ENCODE measurements around the gene MED19. TPM values are rescaled to one million over a fixed set of nuclear protein-coding genes. Genes with fewer than 3 reads are reported as not detected.
A peak's percentile ranks its signal among the peaks of the same experiment; 100 is the strongest.

Gene MED19
- total RNA-seq, 4 donors from 2014 or later: 8.0 to 21.2 (median 9.8) TPM

DNA sequence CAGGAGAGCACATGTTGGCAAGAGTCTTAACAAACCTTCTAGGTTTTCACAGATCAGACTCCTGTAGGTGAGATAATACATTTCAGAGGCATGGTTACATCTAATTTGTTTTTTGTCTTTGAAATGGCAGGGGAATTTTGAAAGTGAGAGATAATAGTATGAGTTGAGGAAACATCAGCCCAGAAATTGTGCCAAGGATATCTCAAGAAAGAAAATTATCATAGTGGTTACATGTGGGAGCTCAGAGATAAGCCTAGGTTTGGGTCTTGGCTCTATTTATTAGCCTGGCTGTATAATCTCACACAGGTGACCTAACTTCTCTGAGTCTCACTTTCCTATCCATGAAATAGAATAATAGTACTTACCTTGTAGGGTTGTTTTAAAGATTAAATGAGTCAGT, 39.2 kb upstream of the MED19 start:
- H3K9me3 ChIP-seq: no peaks in the 10 kb centered on the region
- H3K4me3 ChIP-seq: no peak overlapping the region
- peak overlapping the region in 1 of 4 donors; percentile 11 for H3K27ac ChIP-seq
- peaks cover 0 to 10% (median 0%) of the 10 kb centered on the region in 3 donors for H3K4me1 ChIP-seq
- no peak for DNase-seq
- TF ChIP-seq POLR2A (IDR thresholded peaks at IDR 0.05): no peak
- TF ChIP-seq, protein P1, sequence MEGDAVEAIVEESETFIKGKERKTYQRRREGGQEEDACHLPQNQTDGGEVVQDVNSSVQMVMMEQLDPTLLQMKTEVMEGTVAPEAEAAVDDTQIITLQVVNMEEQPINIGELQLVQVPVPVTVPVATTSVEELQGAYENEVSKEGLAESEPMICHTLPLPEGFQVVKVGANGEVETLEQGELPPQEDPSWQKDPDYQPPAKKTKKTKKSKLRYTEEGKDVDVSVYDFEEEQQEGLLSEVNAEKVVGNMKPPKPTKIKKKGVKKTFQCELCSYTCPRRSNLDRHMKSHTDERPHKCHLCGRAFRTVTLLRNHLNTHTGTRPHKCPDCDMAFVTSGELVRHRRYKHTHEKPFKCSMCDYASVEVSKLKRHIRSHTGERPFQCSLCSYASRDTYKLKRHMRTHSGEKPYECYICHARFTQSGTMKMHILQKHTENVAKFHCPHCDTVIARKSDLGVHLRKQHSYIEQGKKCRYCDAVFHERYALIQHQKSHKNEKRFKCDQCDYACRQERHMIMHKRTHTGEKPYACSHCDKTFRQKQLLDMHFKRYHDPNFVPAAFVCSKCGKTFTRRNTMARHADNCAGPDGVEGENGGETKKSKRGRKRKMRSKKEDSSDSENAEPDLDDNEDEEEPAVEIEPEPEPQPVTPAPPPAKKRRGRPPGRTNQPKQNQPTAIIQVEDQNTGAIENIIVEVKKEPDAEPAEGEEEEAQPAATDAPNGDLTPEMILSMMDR (IDR thresholded peaks at IDR 0.05): no peak
- intact Hi-C loops (cut with DNase I): loop anchor here (10.0 kb wide), 1 partner anchor 534 kb away; no protein-coding TSS in a partner anchor
- H3K27me3 ChIP-seq: no peaks in the 10 kb centered on the region
- H3K36me3 ChIP-seq: peaks cover 0 to 10% (median 0%) of the 10 kb centered on the region in 3 donors

DNA sequence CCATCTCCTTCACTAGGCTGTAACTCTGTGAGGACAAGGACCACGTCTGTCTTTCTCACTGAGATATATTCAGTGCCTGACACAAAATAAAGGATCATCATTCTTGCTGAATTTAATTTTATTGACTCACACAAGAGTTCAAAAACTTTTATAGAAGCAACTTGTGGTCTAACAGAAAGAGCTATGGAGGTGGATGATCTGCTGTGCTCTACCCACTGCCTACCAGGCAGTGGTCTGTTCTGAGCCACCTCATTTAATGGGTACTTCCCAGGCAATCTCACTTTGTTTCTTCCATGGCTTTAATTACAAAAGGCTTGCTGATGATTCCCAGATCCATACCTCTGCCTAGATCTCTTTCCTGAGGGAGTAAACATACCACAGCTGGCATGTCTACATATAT, 34.9 kb upstream of the MED19 start:
- H3K27me3 ChIP-seq: no peaks in the 10 kb centered on the region
- no peak overlapping the region for H3K4me3 ChIP-seq
- intact Hi-C loops (cut with DNase I): no loop called here
- peaks cover 7 to 44% (median 16%) of the 10 kb centered on the region in 3 donors for H3K36me3 ChIP-seq
- DNase-seq: no peak
- TF ChIP-seq POLR2A (IDR thresholded peaks at IDR 0.05): no peak
- TF ChIP-seq, protein P1 (IDR thresholded peaks at IDR 0.05): no peak
- no peak overlapping the region for H3K27ac ChIP-seq
- peaks cover 8 to 23% (median 10%) of the 10 kb centered on the region in 3 donors for H3K4me1 ChIP-seq
- 92 to 93% methylated on average over 1 of the region's 1 CpG for WGBS, 2 donors
- no peaks in the 10 kb centered on the region for H3K9me3 ChIP-seq

DNA sequence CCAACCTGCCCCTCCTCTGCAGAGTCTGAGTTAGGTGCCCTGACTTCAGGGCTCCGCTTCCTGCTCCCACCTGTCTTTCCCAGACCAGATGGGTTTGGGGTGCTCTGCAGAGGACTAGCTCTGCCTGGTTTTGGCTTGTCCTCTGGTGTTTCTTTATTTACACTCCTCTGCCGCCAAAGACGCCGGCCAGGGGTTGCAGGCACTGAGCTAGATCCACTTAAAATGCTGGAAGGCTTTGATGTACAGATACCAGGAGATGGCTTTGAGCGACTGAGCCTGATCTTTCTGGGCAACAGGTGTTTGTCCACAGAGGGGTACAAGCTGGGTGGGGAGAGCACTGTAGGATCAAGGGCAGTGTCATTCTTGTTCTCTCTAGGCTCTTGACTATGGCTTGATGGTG, 33.2 kb upstream of the MED19 start:
- WGBS, 2 donors: 86 to 96% methylated on average over 2 to 4 of the region's 5 CpGs

DNA sequence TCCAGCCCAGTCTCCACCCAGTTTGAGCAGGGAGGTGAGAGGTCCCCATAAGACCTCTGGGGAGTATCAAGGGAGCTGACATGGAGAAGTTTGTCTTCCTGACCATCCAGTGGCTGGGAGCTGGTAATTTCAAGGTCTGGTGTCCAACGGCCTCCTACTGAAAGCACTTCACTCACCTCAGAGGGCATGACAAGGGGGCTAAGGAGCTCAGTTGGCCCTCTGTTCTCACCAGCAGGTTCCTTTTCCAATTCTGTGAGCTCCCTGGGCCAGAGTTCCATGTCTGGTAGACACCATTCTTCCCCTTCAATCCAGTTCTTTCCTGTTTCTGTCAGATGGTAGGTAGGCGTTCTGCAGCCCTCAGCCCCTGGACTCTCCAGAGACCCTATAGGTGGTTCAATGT, 32.3 kb upstream of the MED19 start:
- H3K9me3 ChIP-seq: no peaks in the 10 kb centered on the region
- 75 to 90% methylated on average over 1 of the region's 2 CpGs for WGBS, 2 donors
- H3K27me3 ChIP-seq: no peaks in the 10 kb centered on the region
- no peak for DNase-seq
- intact Hi-C loops (cut with DNase I): no loop called here
- TF ChIP-seq POLR2A (IDR thresholded peaks at IDR 0.05): no peak
- TF ChIP-seq, protein P1 (IDR thresholded peaks at IDR 0.05): no peak
- no peak overlapping the region for H3K4me3 ChIP-seq
- H3K27ac ChIP-seq: no peak overlapping the region
- peaks cover 8 to 28% (median 16%) of the 10 kb centered on the region in 3 donors for H3K4me1 ChIP-seq
- H3K36me3 ChIP-seq: peaks cover 7 to 54% (median 18%) of the 10 kb centered on the region in 3 donors

More for the DNA sequence above, 33.2 kb upstream of the MED19 start:
- Histone ChIP-seq H3K9me3 (no peaks in the 10 kb centered on the region), H3K27me3 (no peaks in the 10 kb centered on the region), H3K4me3 (no peak overlapping the region), H3K4me1 (peaks cover 8 to 27% (median 16%) of the 10 kb centered on the region in 3 donors), H3K36me3 (peaks cover 7 to 46% (median 16%) of the 10 kb centered on the region in 3 donors), H3K27ac (no peak overlapping the region)
- TF ChIP-seq POLR2A (IDR thresholded peaks at IDR 0.05): no peak
- TF ChIP-seq, protein P1 (IDR thresholded peaks at IDR 0.05): no peak
- intact Hi-C loops (cut with DNase I): no loop called here
- no peak for DNase-seq

DNA sequence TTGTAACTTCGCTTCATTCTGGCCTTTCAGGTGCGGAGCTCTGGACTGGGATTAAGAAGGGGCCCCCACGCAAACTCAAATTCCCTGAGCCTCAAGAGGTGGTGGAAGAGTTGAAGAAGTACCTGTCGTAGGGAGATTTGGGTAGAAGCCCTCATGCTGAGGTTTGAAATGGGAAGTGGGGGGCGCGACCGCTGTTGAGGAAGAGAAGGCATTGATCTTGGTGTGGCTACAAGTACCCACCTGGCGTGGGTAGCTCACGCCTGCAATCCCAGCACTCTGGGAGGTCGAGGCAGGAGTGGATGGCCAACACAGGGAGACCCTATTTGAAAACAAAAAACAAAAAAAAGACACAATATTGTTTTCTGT, 30.1 kb upstream of the MED19 start:
- Histone ChIP-seq H3K36me3 (peaks cover 10 to 76% (median 35%) of the 10 kb centered on the region in 3 donors), H3K27me3 (no peaks in the 10 kb centered on the region), H3K4me3 (peak overlapping the region; percentile 74 to 93 (median 82)), H3K27ac (peak overlapping the region; percentile 93 to 95 (median 94)), H3K4me1 (peaks cover 8 to 28% (median 16%) of the 10 kb centered on the region in 3 donors), H3K9me3 (no peaks in the 10 kb centered on the region)
- 5 to 12% methylated on average over 3 to 10 of the region's 10 CpGs for WGBS, 2 donors
- no peak for DNase-seq
- intact Hi-C loops (cut with DNase I): no loop called here
- TF ChIP-seq, protein P1 (IDR thresholded peaks at IDR 0.05): no peak
- no peak for TF ChIP-seq POLR2A (IDR thresholded peaks at IDR 0.05)

All from esophagus squamous epithelium (tissue), 5 donors.